LoVo (cell line): Measurements from ENCODE around the gene SAT2.
"Not testable (repeated sequence)": the region's sequence is repeated elsewhere in the genome, so short reads cannot be mapped to it uniquely, and the experiment has no call there.

Experiments
- DNase-seq: peaks from one replicate; pipeline ENCODE4 v3.0.0-alpha.2; 2016; ENCODE audit warnings: low spot score

The SAT2 gene

GRCh38 chr17:7627250-7628121 lies at the start of gene SAT2:
TSS of gene SAT2 (minus strand) at chr17:7627821. CDS start at chr17:7627635, 186 bp downstream.
- peak; percentile 94 for DNase-seq

GRCh38 chr17:7676533-7676932 lies 48.9 kb upstream of the SAT2 start:
- DNase-seq, result no peak

- DNase-seq, result no peak
Measured at GRCh38 chr17:7674934-7675333, 47.3 kb upstream of the SAT2 start.

DNA sequence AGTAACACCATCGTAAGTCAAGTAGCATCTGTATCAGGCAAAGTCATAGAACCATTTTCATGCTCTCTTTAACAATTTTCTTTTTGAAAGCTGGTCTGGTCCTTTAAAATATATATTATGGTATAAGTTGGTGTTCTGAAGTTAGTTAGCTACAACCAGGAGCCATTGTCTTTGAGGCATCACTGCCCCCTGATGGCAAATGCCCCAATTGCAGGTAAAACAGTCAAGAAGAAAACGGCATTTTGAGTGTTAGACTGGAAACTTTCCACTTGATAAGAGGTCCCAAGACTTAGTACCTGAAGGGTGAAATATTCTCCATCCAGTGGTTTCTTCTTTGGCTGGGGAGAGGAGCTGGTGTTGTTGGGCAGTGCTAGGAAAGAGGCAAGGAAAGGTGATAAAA lies 45.6 kb upstream of the SAT2 start:
- DNase-seq, result no peak

GRCh38 chr17:7668482-7668881 lies 40.9 kb upstream of the SAT2 start:
- DNase-seq, result no peak

DNA sequence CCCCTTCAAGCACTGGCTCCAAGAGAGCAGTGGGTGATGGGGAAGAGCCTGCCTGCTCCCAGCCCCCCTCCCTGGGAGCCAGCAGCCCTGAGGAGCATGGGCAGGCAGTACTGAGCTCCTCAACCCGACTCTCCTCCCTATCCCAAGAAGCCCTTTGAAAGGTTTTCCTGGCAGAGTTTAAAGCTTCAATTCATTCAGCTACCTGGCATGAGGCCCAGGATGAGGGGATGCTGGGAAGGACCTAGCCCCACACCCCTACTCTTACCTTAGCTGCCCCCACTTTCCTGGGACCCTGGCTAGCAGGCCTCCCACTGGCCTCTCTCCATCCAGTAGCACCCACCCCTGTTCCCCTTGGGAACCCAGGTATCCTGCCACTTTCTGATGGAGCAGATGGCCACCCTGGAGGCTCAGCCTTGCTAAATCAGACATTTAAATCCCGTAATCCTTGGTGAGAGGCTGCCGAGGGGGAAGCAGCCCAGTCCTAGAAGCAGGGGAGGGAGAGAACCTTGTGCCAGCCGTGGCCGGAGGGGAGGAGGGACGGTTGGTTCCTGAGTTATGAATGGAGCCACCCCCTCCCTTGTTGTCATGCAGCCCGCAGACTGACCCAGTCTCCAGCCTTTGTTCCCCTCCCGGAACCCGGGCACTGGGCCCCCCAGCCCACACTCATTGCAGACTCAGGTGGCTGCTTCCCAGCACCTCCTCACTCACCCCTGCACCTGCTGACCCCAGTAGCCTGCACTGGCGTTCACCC lies 40.2 kb upstream of the SAT2 start:
- no peak for DNase-seq

GRCh38 chr17:7656958-7657609 lies 29.5 kb upstream of the SAT2 start:
- no peak for DNase-seq

DNA sequence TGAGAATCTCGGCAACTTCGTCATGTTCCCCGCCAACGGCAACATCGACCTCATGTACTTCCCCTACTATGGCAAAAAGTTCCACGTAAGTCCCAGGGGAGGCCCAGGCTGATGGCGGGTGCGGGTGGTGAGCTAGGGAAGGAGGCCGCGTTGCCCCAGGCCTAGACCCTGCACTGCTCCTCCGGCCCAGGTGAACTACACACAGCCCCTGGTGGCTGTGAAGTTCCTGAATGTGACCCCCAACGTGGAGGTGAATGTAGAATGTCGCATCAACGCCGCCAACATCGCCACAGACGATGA lies 27.9 kb upstream of the SAT2 start:
- DNase-seq, result no peak

GRCh38 chr17:7654832-7655540 lies 27.4 kb upstream of the SAT2 start:
- no peak for DNase-seq

GRCh38 chr17:7652388-7653356 lies 25.1 kb upstream of the SAT2 start:
- no peak for DNase-seq

DNA sequence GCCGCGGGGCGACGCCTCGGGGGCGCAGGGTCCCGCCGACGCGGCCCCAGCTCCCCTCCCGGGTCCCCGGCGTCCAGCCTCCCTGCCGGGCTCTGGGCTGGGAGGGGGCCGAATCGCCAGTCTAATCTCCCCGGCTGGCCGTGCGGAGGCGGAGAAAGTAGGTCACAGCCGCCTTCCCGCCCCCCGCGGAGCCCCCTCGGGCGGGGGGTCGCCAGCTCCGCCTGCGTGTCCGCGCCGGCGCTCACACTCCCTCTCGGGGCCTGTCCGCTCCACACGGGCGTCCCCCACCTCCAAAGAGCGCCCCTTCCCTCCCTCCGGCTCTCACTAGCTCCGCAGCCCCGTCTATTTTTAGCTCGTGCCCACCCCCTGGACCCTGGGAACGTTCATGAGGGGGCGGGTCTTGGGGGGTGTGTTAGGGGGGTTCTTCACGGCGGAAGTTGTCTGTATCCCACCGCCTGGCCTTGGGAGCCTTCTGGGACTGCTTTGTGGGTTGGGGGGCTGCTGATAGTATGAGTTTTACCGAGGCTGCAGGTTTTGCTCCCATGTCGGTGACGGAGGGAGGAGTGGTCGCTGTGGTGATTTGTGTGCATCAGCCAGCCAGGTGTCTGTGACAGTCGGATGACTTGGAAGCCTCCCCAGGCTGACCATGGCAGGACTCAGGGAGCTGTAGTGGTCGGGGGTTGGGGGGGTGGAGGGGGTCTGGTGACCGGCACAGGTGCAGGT lies 24.2 kb upstream of the SAT2 start:
- DNase-seq, result no peak

GRCh38 chr17:7651097-7651664 lies 23.6 kb upstream of the SAT2 start:
- DNase-seq, result no peak

DNA sequence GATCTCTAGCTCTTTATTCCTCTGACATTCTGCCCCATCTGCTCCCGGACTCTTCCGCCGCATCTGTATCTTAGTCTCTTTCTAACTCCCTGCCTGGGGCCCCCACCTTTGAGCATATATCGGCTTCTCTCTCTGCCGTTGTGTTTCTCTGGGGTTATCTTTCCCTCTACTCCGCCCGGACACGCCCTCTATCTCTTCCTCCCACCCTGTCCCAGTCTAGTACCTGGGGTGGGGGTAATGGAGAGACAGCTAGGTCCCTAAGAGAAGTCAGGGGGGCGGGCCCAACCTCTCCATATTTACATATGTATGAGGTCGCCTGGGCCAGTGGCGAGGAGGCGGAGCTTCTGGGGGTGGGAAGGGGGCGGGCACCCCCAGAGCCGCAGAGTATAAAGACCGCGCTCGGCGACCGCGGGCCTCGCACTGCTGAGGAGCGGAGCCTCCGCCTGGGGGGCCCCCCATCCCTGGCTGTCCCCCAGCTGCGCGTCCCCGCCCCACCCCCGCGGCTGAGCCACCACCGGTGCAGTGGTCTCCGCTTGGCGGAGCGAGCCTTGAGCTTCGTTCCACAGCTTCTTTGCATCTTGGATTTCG lies 23.0 kb upstream of the SAT2 start, which contains the start of gene ATP1B2:
TSS of gene ATP1B2 (plus strand) at position 418 of the 588 bp plus-strand sequence. CDS start 593 bp downstream, outside the sequence.
- peak; percentile 1 for DNase-seq

DNA sequence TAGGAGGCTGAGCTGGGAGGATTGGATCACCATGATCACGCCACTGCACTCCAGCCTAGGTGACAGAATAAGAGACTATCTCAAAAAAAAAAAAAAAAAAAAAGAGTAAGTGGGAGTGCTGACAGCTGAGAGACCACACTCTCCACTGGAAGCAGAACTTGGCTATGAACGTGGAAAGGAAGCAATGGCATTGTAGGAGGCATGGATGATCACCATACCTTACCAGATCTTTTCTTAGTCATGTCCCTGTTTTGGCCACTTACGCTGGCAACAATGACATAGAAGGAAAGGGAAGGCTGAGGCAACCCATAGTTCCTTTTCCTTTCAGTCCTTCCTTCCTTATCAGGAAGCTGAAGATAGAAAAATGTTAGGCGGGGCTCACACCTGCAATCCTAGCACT lies 19.4 kb upstream of the SAT2 start:
- DNase-seq, result no peak

GRCh38 chr17:7646457-7646856 lies 18.8 kb upstream of the SAT2 start:
- no peak for DNase-seq

GRCh38 chr17:7644775-7645174 lies 17.2 kb upstream of the SAT2 start:
- DNase-seq, result no peak

- not testable (repeated sequence) for DNase-seq
Measured at GRCh38 chr17:7641635-7642034, 14.0 kb upstream of the SAT2 start.

DNA sequence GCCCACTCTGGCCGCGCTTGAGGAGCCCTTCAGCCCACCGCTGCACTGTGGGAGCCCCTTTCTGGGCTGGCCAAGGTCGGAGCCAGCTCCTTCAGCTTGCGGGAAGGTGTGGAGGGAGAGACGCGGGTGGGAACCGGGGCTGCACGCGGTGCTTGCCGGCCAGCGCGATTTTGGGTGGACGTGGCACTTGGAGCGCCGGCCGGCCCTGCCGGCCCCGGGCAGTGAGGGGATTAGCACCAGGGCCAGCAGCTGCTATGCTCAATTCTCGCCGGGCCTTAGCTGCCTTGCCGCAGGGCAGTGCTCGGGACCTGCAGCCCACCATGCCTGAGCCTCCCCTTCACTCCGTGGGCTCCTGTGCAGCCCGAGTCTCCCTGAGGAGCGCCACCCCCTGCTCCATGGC lies 13.2 kb upstream of the SAT2 start:
- DNase-seq, result no peak

DNA sequence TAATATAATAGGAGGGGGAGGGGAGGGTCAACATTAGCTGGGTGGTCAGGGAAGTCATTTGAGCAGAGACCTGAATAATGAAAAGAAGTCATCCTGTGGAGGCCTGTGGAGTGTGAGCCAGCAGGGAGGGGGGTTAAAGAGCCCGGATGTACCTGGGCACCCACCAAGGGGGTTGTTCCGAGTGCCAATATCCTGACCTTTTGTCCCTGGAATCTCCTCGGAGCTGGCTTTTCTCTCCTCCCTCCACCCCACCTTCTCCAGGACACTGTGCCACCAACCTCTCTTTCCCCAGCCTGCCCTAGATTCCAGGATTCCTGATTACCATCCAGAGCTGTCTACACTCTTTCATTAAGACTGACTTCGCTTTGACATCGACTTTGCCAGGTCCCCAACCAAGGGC lies 8.5 kb upstream of the SAT2 start:
- DNase-seq, result no peak

- no peak for DNase-seq
Measured at GRCh38 chr17:7634384-7634783, 6.8 kb upstream of the SAT2 start.
